Posterior vena cava (tissue), 2 donors: ENCODE data around the gene C13orf46. TPM values are rescaled to one million over a fixed set of nuclear protein-coding genes. Genes with fewer than 3 reads are reported as not detected.
A peak's percentile ranks its signal among the peaks of the same experiment; 100 is the strongest.

Experiments
- DNase-seq: peaks from one replicate; pipeline ENCODE4 v3.0.0-alpha.2; 2020; ENCODE audit warnings: low spot score
- intact Hi-C, 2 donors: fragments of 100-400 bp; cut with DNase I; formaldehyde crosslinking; loops; one replicate each; pipeline versions ENCODE4 v1.14.1 to v1.14.2; 2022 to 2023
- total RNA-seq, 2 donors: library from RNA; stranded (reverse); fragmentation: NEBNext Ultra II Directional; extraction: Animal tissue kit (Norgen Biotek cat#: 25700); gene quantifications; one replicate each; pipeline ENCODE4 v1.2.1, GENCODE V29; 2021
- donor health status: DM: yes; HTN: yes; CAD: no.
- donor health status: DM: yes; HTN: yes; CAD: no.

C13orf46 gene
- total RNA-seq, 2 donors from 2014 or later, result 1.2 to 1.9 TPM

- intact Hi-C loops, result no loop called here
- peak; percentile 63 for DNase-seq
Measured at GRCh38 chr13:113975416-113975815, 1.5 kb upstream of the C13orf46 start.

GRCh38 chr13:113974304-113975281 is 717 bp upstream of the C13orf46 start:
- DNase-seq, result peak; percentile 67
- intact Hi-C loops, result no loop called here

GRCh38 chr13:113972451-113973217 is 1.2 kb downstream of the C13orf46 start:
- intact Hi-C loops, result no loop called here
- DNase-seq, result peak; percentile 71

- DNase-seq, result peak; percentile 74
- intact Hi-C loops, result no loop called here
Measured at GRCh38 chr13:113971471-113972231, 2.2 kb downstream of the C13orf46 start.

- intact Hi-C loops, result no loop called here
- DNase-seq, result no peak
Measured at GRCh38 chr13:113970810-113971470, 2.9 kb downstream of the C13orf46 start.

GRCh38 chr13:113969973-113970611 is 3.8 kb downstream of the C13orf46 start:
- intact Hi-C loops, result no loop called here
- peak; percentile 79 for DNase-seq

- intact Hi-C loops, result no loop called here
- peak; percentile 79 for DNase-seq
Measured at GRCh38 chr13:113969311-113969972, 4.4 kb downstream of the C13orf46 start.

- intact Hi-C loops, result no loop called here
- no peak for DNase-seq
Measured at GRCh38 chr13:113968463-113969310, 5.2 kb downstream of the C13orf46 start.

GRCh38 chr13:113967729-113968462 is 6.0 kb downstream of the C13orf46 start:
- peak; percentile 60 for DNase-seq
- intact Hi-C loops, result no loop called here

- DNase-seq, result peak; percentile 57
- intact Hi-C loops, result no loop called here
Measured at GRCh38 chr13:113967206-113967720, 6.6 kb downstream of the C13orf46 start.

- intact Hi-C loops, result no loop called here
Measured at GRCh38 chr13:113965968-113966884, 7.7 kb downstream of the C13orf46 start.

GRCh38 chr13:113965383-113965874 is 8.4 kb downstream of the C13orf46 start:
- intact Hi-C loops, result no loop called here
- no peak for DNase-seq

More at GRCh38 chr13:113965968-113966884, 7.7 kb downstream of the C13orf46 start:
- DNase-seq, result no peak

- peak; percentile 49 for DNase-seq
- intact Hi-C loops, result no loop called here
Measured at GRCh38 chr13:113964251-113964995, 9.5 kb downstream of the C13orf46 start.

GRCh38 chr13:113963376-113963775 is 10.5 kb downstream of the C13orf46 start:
- DNase-seq, result peak; percentile 45
- intact Hi-C loops, result no loop called here
